Measurements from ENCODE around the gene OR10H2.
"Not testable (repeated sequence)": the region's sequence is repeated elsewhere in the genome, so short reads cannot be mapped to it uniquely, and the experiment has no call there.

OR10H2 gene

GRCh38 chr19:15769586-15769985 is 41.8 kb downstream of the OR10H2 start:
- DNase-seq (ENCODE audit: low read depth in 2 of 2): no peak

DNA sequence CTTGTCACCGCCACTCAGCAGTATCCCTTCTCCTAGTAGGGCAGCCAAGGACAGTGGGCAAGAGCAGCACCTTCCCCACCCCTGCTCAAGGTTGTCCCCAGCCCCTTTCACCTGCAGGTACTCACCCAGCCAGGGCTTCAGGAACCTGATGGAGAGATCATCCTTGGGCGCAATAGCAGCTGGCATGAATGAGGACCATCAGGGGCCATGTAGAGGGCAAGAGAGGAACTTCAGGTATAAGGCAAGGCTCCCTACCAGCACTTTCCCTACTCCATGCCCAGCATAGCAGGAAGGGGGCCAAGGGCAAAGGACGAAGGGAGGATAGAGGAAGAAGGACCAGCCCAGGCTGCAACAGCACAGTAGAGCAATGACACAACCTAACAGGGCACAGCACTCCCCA is 46.3 kb downstream of the OR10H2 start:
- DNase-seq (ENCODE audit: low read depth in 2 of 2): not testable (repeated sequence)

- no peak for DNase-seq (ENCODE audit: low read depth in 2 of 2)
Observed at GRCh38 chr19:15775249-15775648, 47.4 kb downstream of the OR10H2 start.

GRCh38 chr19:15776264-15776663 is 48.4 kb downstream of the OR10H2 start:
- DNase-seq (ENCODE audit: low read depth in 2 of 2): no peak

GRCh38 chr19:15776991-15777970 is 49.5 kb downstream of the OR10H2 start:
- no peak for DNase-seq (ENCODE audit: low read depth in 2 of 2)

Measured in stimulated activated CD4-positive, alpha-beta T cell treated with anti-CD3 and anti-CD28 coated beads, Interleukin-1b, Interleukin-23, amount 100 ng/mL, for 1 hour (primary cell).